Thoracic aorta endothelial cell (primary cell): ENCODE results near the gene KRT34. TPM values are rescaled to one million over a fixed set of nuclear protein-coding genes. Genes with fewer than 3 reads are reported as not detected.

Experiments used
- total RNA-seq: library from RNA; depleted of rRNA; stranded (reverse); fragments of >200 nt; gene quantifications from 2 replicates; pipeline ENCODE4 v1.2.3, GENCODE V29; 2012

The KRT34 gene
- not detected in 2 replicates for total RNA-seq

DNA sequence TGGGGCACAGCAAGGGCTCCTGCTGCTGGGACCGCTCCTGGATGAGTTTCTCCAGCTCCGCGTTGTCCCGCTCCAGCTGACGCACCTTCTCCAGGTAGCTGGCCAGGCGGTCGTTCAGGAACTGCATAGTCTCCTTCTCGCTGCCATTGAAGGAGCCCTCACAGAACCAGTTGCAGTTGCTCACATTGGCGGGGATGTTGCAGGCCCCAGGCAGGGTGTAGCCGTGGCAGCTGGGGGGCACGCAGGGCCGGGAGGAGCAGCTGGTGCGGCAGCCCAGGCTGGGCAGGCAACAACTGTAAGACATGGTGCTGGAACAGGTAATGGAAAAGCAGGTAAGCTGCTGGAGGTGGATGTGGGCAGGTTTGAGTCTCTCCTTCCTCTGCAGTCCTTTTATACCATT is at the start of gene KRT34:
Gene KRT34 (minus strand): TSS at position 364 of the 400 bp plus-strand sequence. CDS start 60 bp downstream, at position 304.

GRCh38 chr17:41424111-41424635 is 42.1 kb upstream of the KRT34 start, which contains the start of gene KRT37:
Gene KRT37, minus strand, starts transcription at chr17:41424585. Its CDS starts 62 bp downstream, at chr17:41424523.

GRCh38 chr17:41396996-41397660 is 15.0 kb upstream of the KRT34 start, which contains the start of gene KRT31:
Gene KRT31, minus strand, starts transcription at chr17:41397608. Its CDS starts 69 bp downstream, at chr17:41397539.

DNA sequence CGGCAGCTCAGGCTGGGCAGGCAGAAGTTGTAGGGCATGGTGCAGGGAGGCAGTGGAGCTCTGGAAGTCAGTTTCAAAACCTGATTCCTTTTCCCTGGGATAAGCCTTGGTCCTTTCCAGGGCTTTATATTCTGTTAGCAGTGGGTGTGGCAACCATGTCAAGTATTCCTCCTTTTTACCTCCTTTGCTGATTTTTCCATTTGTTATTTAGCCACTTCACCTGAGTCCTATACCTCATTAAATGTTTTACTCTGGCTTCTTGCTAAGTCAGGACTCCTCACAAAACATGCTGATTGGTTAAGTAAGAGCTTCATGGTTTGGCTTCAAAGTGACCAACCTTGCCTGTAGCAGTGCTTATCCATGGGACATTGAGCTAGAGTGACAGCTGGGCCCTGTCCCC is 12.4 kb downstream of the KRT34 start, which contains the start of gene KRT33B:
Gene KRT33B (minus strand): TSS at position 101 of the 400 bp plus-strand sequence. CDS start 63 bp downstream, at position 38.

GRCh38 chr17:41350381-41350878 is 31.7 kb downstream of the KRT34 start, which contains the start of gene KRT33A:
Gene KRT33A, minus strand, starts transcription at chr17:41350828. Its CDS starts 61 bp downstream, at chr17:41350767.

Other genes starting within 250 kb of the KRT34 start
- not detected in 2 replicates for gene KRTAP4-6, start 241.8 kb downstream of the KRT34 start, total RNA-seq
- not detected in 2 replicates for gene KRTAP4-5, start 232.5 kb downstream of the KRT34 start, total RNA-seq
- not detected in 2 replicates for gene KRTAP4-4, start 221.6 kb downstream of the KRT34 start, total RNA-seq
- not detected in 2 replicates for gene KRTAP4-3, start 214.1 kb downstream of the KRT34 start, total RNA-seq
- not detected in 2 replicates for gene KRTAP4-2, start 204.1 kb downstream of the KRT34 start, total RNA-seq
- not detected in 2 replicates for gene KRTAP4-1, start 197.4 kb downstream of the KRT34 start, total RNA-seq
- not detected in 2 replicates for gene KRTAP9-1, start 192.4 kb downstream of the KRT34 start, total RNA-seq
- gene KRTAP9-2, start 155.7 kb downstream of the KRT34 start, total RNA-seq = not detected in 2 replicates
- gene KRTAP9-3, start 149.9 kb downstream of the KRT34 start, total RNA-seq = not detected in 2 replicates
- gene KRTAP9-8, start 144.3 kb downstream of the KRT34 start, total RNA-seq = not detected in 2 replicates
- gene KRTAP9-4, start 132.6 kb downstream of the KRT34 start, total RNA-seq = not detected in 2 replicates
- not detected in 2 replicates for gene KRTAP9-9, start 126.9 kb downstream of the KRT34 start, total RNA-seq
- gene KRTAP9-6, start 116.9 kb downstream of the KRT34 start, total RNA-seq = not detected in 2 replicates
- gene KRTAP9-7, start 106.6 kb downstream of the KRT34 start, total RNA-seq = not detected in 2 replicates
- not detected in 2 replicates for gene KRTAP29-1, start 79.5 kb downstream of the KRT34 start, total RNA-seq
- gene KRTAP16-1, start 73.0 kb downstream of the KRT34 start, total RNA-seq = not detected in 2 replicates
- not detected in 2 replicates for gene KRTAP17-1, start 66.6 kb downstream of the KRT34 start, total RNA-seq
- not detected in 2 replicates for gene KRT33A, start 31.5 kb downstream of the KRT34 start, total RNA-seq
- not detected in 2 replicates for gene KRT33B, start 12.5 kb downstream of the KRT34 start, total RNA-seq
- gene KRT31, start 15.3 kb upstream of the KRT34 start, total RNA-seq = not detected in 2 replicates
- not detected in 2 replicates for gene KRT37, start 42.3 kb upstream of the KRT34 start, total RNA-seq
- not detected in 2 replicates for gene KRT38, start 58.7 kb upstream of the KRT34 start, total RNA-seq
- gene KRT32, start 85.1 kb upstream of the KRT34 start, total RNA-seq = not detected in 2 replicates
- not detected in 2 replicates for gene KRT35, start 98.8 kb upstream of the KRT34 start, total RNA-seq
- not detected in 2 replicates for gene KRT36, start 107.6 kb upstream of the KRT34 start, total RNA-seq
- not detected in 2 replicates for gene KRT13, start 123.3 kb upstream of the KRT34 start, total RNA-seq
- gene KRT15, start 136.6 kb upstream of the KRT34 start, total RNA-seq = 2.1 and 2.3 TPM in 2 replicates
- gene KRT19, start 146.0 kb upstream of the KRT34 start, total RNA-seq = 59.7 and 64.9 TPM in 2 replicates
- gene KRT9, start 189.8 kb upstream of the KRT34 start, total RNA-seq = not detected in 2 replicates
- gene KRT14, start 204.6 kb upstream of the KRT34 start, total RNA-seq = not detected in 2 replicates
- not detected in 2 replicates for gene KRT16, start 230.5 kb upstream of the KRT34 start, total RNA-seq
- gene KRT17, start 242.3 kb upstream of the KRT34 start, total RNA-seq = 0.22 and 0.80 TPM in 2 replicates